Measurements from ENCODE around the gene PRPF18.

GRCh38 chr10:13559124-13559700 is 27.6 kb upstream of the PRPF18 start:
- TF ChIP-seq FOXK2 (IDR thresholded peaks at IDR 0.05) (no peak), ARNT (IDR thresholded peaks at IDR 0.05) (no peak), PKNOX1 (IDR thresholded peaks at IDR 0.05) (no peak), FOXM1 (IDR thresholded peaks at IDR 0.05; ENCODE audit: borderline replicate concordance) (no peak), BHLHE40 (IDR thresholded peaks at IDR 0.05; ENCODE audit: borderline replicate concordance) (no peak), HDGF (IDR thresholded peaks at IDR 0.05; ENCODE audit: borderline replicate concordance) (no peak), SP1 (IDR thresholded peaks at IDR 0.05) (no peak), FOXA1 (IDR thresholded peaks at IDR 0.05) (no peak), SUZ12 (IDR thresholded peaks at IDR 0.05) (no peak), TARDBP (IDR thresholded peaks at IDR 0.05) (no peak)
